ENCODE measurements around the gene ZNF665.
"Not testable (repeated sequence)": the region's sequence is repeated elsewhere in the genome, so short reads cannot be mapped to it uniquely, and the experiment has no call there.

The ZNF665 gene

DNA sequence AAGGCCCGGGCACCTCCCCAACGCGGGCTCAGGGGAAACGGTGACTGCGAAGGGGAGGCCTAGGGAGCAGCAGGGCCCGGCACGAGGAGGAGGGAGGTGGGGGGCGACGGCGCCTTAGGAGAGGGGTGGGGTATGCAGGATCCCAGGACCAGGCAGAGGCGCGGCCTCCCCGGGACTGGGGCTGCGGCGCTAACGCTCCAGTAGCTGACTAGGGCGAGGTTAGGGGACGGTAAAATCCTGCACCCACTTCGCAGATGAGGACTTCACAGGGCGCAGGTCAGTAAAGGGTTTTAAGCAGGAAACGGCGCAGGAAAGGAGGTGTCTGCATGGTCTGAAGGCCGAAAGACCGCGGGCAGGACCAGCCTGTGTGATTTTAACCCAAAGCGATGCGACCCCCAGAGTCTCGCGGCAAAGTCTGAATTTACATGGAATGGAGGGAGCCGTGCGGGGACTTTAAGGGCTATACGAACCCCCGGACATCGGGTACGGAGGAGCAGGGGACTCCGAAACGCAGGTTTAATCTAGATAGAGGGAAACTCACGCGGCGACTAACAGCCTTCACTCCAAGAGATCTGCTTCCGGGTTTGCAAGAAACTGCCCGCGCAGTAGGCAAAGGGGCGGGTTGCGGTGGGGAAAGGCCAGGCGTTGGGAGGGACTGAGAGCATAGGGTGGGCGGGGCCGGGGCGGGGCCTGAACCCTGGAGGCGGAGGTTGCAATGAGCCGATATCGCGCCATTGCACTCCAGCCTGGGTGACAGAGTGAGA is at the start of gene ZNF665:
Gene ZNF665 (minus strand): TSS at position 588 of the 764 bp plus-strand sequence. CDS start 10,460 bp downstream, outside the sequence.
- DNase-seq (ENCODE audit: low read depth in 2 of 2), result peak; percentile 64 to 70

GRCh38 chr19:53237114-53237777 is 44.1 kb upstream of the ZNF665 start:
- no peak for DNase-seq (ENCODE audit: low read depth in 2 of 2)

- DNase-seq (ENCODE audit: low read depth in 2 of 2), result no peak
Observed at GRCh38 chr19:53224606-53225005, 31.4 kb upstream of the ZNF665 start.

GRCh38 chr19:53222716-53223115 is 29.6 kb upstream of the ZNF665 start:
- not testable (repeated sequence) for DNase-seq (ENCODE audit: low read depth in 2 of 2)

- no peak for DNase-seq (ENCODE audit: low read depth in 2 of 2)
Observed at GRCh38 chr19:53212703-53213320, 19.7 kb upstream of the ZNF665 start.

- DNase-seq (ENCODE audit: low read depth in 2 of 2), result not testable (repeated sequence)
Observed at GRCh38 chr19:53211554-53211953, 18.4 kb upstream of the ZNF665 start.

DNA sequence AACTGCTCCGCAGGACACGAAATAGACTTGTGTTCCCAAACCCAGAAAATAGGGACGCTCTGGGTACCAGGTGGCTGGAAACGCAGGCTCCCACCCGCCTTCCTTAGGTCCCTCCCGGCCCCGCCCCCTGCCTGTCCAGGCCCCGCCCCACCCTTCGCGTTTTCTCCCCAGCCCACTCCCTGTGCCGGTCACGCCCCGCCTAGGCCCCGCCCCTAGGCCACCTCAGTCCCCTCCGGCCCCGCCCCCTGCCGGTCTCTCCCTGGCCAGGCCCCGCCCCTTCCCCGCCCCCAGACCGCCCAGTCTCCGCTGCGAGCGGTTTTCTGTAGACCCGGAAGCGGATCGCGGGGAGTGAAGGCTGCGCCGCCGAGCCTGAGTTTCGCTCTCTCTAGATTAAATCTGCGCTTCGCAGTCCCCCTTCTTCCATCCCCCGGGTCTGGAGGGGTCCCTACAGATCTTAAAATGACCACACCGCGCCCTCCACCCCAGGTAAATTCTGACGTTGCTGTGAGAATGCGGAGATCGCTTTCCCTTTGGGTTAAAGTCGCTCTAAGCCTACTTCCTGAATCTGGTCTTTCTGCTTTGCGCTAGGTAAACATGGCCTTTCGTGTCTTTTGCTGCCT is 3.7 kb upstream of the ZNF665 start:
- DNase-seq (ENCODE audit: low read depth in 2 of 2), result peak; percentile 81 to 93

DNA sequence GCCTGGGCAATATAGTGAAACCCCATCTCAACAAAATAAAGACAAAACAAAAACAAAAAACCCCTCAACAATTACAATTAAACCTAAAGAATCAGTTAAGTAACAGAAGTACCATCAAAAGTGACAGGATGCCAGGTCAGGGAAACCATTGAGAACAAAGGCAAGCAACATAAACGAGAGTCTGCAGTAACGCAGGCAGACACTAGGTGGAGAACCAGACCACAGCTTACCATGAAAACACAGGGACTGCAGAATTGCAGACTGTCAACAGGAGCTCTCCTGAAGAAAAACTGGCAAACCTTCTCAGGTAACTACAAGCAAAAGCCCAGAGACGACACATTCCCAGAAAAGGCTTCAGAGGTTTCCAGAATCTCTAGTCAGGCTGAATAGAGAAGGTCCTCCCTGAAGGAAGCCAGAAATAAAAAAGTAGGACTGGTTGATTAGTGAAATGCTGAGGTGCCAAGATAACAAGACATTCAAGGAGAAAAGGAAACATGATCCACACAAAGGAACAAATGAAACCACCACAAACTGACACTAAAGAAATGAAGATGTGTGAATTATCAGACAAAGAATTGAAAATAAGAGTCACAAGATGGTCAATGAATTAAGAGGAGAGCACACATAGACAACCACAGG is 2.2 kb upstream of the ZNF665 start:
- DNase-seq (ENCODE audit: low read depth in 2 of 2), result peak in 1 of 2 donors; percentile 43

GRCh38 chr19:53193535-53194222 is 521 bp upstream of the ZNF665 start:
- no peak for DNase-seq (ENCODE audit: low read depth in 2 of 2)

DNA sequence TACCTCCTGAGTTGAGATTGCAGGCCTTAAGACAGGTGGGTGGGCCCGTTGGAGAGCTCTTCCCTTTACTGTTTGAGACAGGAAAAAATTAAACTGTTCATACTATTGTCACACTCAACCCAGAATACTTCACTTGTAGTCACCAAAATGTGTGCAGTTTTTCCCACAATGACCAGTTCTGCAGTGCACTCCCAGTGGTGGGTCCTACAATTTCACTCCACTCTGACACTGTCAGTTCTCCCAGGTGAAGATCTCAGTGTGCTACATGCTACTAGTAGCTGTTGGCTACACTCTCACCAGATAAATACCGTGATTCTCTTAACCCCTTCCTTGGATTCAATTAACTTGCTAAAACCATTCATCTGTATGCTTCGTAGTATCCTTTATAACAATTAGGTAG is 2.9 kb downstream of the ZNF665 start:
- no peak for DNase-seq (ENCODE audit: low read depth in 2 of 2)

- not testable (repeated sequence) for DNase-seq (ENCODE audit: low read depth in 2 of 2)
Observed at GRCh38 chr19:53189691-53190198, 3.4 kb downstream of the ZNF665 start.

DNA sequence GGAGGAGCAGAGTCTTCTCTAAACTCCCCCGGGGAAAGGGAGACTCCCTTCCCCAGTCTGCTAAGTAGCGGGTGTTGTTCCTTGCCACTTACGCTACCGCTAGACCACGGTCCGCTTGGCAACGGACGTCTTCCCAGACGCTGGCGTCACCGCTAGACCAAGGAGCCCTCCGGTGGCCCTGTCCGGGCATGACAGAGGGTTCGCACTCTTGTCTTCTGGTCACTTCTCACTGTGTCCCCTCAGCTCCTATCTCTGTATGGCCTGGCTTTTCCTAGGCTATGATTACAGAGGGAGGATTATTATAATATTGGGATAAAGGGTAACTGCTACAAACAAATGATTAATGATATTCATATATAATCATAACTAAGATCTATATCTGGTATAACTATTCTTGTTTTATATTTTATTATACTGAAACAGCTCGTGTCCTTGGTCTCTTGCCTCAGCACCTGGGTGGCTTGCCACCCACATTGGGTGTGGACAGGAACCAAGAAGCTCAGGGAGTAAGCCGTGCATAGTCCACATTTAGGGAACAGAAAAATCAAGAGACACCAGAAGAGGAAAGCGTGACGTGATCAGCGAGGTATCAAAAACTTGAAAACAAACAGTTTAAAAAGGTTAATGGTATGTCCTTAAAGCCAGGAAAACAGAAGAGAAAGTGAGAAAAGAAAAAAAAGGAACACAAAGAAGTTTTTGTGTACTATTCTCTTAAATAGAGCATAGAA is 7.8 kb downstream of the ZNF665 start:
- DNase-seq (ENCODE audit: low read depth in 2 of 2), result not testable (repeated sequence)

GRCh38 chr19:53183146-53183764 is 9.9 kb downstream of the ZNF665 start:
- DNase-seq (ENCODE audit: low read depth in 2 of 2), result no peak

DNA sequence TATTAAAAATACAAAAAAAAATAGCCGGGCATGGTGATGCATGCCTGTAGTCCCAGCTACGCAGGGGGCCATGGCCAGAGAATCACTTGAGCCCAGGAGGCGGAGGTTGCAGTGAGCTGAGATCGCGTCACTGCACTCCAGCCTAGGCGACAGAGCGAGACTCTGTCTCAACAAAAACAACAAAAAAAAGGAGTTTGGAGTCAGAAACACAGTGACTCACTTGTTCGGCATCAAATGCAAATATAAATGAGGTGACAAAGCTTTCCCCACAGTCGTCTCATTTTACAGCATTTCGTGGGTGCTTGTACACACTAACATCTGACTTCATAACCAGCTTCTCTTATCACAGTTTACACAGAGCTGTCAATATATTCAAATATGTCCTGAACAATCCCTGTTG is 11.0 kb downstream of the ZNF665 start:
- DNase-seq (ENCODE audit: low read depth in 2 of 2), result no peak

- no peak for DNase-seq (ENCODE audit: low read depth in 2 of 2)
Observed at GRCh38 chr19:53177986-53178385, 15.2 kb downstream of the ZNF665 start.

DNA sequence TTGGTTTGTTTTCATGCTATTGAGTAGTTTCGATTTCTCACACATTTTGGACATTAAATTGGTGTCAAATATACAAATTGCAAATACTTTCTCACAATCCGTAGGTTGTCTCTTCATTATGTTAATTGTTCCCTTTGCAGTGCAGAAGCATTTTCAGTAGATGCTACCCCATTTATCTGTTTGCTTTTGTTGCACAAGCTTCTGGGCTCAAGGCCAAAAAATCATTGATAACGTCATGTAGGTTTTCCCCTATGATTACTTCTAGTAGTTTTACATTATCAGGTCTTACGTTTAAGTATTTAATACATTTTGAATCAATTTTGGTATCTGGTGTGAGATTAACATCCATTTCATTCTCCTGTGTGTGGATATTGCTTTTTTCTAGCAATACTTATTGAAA is 20.3 kb downstream of the ZNF665 start:
- DNase-seq (ENCODE audit: low read depth in 2 of 2), result no peak

GRCh38 chr19:53165691-53166091 is 27.5 kb downstream of the ZNF665 start:
- no peak for DNase-seq (ENCODE audit: low read depth in 2 of 2)

DNA sequence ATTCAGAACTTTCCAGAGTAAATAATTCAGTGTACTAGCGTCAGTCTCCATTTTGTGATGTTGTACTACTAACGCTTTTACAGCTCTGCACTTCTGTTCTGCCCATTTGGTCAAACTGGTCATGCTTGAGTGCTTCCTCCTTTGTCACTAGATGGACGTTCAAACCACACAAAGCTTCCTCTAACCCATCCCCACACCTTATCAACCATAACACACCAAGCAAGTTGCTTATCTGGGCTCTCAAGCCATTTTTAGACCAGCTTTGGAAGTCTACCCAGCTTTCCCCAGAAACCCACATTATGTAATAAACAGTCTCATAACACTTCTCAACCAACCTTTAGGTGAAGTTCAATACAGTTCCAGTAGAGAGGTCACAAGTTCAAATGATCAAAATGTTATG is 32.0 kb downstream of the ZNF665 start:
- no peak for DNase-seq (ENCODE audit: low read depth in 2 of 2)

DNA sequence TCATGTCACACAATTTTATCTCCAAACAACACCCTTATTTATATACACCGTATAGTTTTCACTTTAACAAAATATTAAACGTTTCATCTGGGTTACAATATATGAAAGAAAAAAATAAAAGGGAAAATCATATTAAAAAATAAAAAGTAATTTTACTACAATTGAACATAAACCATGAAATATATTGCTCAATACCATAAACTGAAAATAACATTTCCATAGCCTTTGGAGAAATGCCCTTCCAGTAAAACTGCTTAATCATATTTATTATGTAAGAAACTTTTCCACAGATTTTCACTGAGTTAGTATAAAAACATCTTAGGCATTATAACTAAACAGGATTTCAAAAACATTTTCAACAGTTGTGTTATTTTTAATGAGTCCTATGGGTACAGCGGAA is 32.8 kb downstream of the ZNF665 start:
- no peak for DNase-seq (ENCODE audit: low read depth in 2 of 2)

- DNase-seq (ENCODE audit: low read depth in 2 of 2), result peak in 1 of 2 donors; percentile 11
Observed at GRCh38 chr19:53158119-53158656, 35.0 kb downstream of the ZNF665 start.
